NCI-H526 treated with DMSO at 0.1 percent for 48 hours (cell line): Measurements from ENCODE around the gene ATF7IP2.
"Not testable (repeated sequence)": the region's sequence is repeated elsewhere in the genome, so short reads cannot be mapped to it uniquely, and the experiment has no call there.

Experiments used
- DNase-seq: peaks from one replicate; lab custom pipeline; 2025; lab: John Stamatoyannopoulos, UW

The ATF7IP2 gene

GRCh38 chr16:10385725-10386516 is at the start of gene ATF7IP2:
TSS of gene ATF7IP2 (plus strand) at chr16:10386061. CDS start at chr16:10430621, 44,560 bp downstream.
- no peak for DNase-seq

GRCh38 chr16:10338426-10338825 is 47.4 kb upstream of the ATF7IP2 start:
- no peak for DNase-seq

GRCh38 chr16:10339777-10340732 is 45.8 kb upstream of the ATF7IP2 start:
- no peak for DNase-seq

- no peak for DNase-seq
These were observed 42.6 kb upstream of the ATF7IP2 start for GRCh38 chr16:10343124-10343760.

- not testable (repeated sequence) for DNase-seq
These were observed 41.2 kb upstream of the ATF7IP2 start for GRCh38 chr16:10344699-10345098.

DNA sequence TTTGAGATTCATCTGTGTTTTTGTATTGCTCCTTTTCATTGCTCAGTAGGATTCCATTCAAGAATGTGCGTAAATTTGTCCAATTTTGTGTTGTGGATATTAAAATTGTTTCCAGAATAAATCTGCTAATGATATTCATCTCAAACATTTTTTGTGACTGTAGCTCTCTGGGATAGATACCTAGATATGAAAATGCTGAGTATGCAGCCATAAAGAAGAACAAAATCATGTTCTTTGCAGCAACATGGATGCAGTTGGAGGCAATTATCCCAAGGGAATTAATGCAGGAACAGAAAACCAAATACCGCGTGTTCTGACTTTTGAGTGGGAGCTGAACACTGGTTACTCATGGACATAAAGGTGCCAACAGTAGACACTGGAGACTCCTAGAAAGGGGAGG is 40.2 kb upstream of the ATF7IP2 start:
- DNase-seq, result no peak

DNA sequence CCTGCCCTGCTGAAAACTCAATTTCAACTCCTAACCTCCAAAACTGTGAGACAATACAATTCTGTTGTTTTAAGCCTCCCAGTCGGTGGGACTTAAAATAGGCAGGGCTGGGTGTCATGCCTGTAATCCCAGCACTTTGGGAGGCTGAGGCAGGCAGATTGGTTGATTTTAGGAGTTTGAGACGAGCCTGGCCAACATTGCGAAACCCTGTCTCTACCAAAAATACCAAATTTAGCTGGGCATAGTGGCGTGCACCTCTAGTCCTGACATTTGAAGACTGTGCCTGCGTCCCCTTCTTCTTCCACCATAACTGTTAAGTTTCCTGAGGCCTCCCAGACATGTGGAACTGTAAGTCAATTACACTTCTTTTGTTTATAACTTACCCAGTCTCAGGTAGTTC is 36.0 kb upstream of the ATF7IP2 start:
- no peak for DNase-seq

- DNase-seq, result no peak
These were observed 33.6 kb upstream of the ATF7IP2 start for GRCh38 chr16:10352262-10352661.

DNA sequence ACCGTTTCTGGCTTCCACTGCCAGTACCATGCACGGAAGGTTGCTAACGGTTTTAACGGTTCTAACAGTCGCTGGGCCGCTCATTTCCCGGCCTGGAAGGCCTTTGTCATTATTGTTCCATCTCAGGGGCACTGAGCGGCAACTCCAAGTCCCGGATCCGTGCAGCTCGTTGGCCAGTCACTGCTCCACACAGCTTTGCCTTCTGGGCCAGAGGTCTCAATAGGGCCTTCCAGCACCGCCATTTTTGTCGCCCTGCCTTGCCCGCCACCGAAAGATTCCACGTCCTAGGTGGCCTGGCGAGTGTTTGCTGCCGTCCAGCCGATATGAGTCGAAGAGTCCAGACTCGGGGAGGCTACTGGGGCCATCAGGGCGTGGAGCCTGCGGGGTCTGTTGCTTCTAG is 30.3 kb upstream of the ATF7IP2 start:
- no peak for DNase-seq

- no peak for DNase-seq
These were observed 28.7 kb upstream of the ATF7IP2 start for GRCh38 chr16:10356870-10357842.

DNA sequence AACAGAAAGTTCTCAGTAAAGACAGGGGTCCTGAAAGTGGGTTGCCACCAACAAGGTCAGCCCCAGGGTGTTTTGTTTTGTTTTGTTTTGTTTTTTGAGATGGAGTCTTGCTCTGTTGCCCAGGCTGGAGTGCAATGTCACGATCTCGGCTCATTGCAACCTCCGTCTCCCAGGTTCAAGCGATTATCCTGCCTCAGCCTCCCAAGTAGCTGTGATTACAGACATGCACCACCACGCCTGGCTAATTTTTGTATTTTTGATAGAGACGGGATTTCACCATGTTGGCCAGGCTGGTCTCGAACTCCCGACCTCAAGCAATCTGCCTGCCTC is 24.1 kb upstream of the ATF7IP2 start:
- not testable (repeated sequence) for DNase-seq

- no peak for DNase-seq
These were observed 23.6 kb upstream of the ATF7IP2 start for GRCh38 chr16:10362077-10362863.

GRCh38 chr16:10362864-10363197 is 23.0 kb upstream of the ATF7IP2 start:
- DNase-seq, result not testable (repeated sequence)

DNA sequence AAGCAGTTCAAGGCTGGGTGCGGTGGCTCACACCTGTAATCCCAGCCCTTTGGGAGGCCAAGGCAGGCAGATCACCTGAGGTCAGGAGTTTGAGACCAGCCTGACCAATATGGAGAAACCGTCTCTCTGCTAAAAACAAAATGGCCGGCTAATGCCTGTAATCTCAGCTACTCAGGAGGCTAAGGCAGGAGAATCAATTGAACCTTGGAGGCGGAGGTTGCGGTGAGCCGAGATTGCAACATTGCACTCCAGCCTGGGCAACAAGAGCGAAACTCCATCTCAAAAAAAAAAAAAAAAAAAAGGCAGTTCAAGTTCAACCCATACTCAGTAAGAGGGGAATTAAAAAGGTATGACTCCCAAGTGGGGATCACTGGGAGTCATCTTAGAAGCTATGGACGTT is 19.2 kb upstream of the ATF7IP2 start:
- not testable (repeated sequence) for DNase-seq

GRCh38 chr16:10367616-10368188 is 18.2 kb upstream of the ATF7IP2 start:
- no peak for DNase-seq

GRCh38 chr16:10368969-10369551 is 16.8 kb upstream of the ATF7IP2 start:
- DNase-seq, result no peak

- DNase-seq, result no peak
These were observed 15.7 kb upstream of the ATF7IP2 start for GRCh38 chr16:10370096-10370726.

DNA sequence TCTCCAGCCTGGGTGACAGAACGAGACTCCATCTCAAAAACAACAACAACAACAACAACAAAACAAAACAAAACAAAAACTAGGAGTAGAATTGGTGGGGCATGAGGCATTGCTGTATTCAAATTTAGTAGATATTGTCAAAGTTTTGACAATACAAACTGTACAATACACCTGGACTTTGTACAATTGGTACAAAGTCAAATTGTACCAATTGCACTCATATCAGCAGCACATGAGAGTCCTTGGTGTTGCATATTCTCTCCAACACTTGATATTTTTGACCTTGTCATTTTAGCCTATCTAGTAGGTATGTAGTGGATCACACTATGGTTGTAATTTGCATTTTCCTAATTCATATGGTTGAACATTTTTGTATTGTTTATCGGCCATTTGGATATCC is 14.3 kb upstream of the ATF7IP2 start:
- no peak for DNase-seq

GRCh38 chr16:10373556-10373955 is 12.3 kb upstream of the ATF7IP2 start:
- no peak for DNase-seq
